ENCODE measurements around the gene LGSN. TPM values are rescaled to one million over a fixed set of nuclear protein-coding genes. Genes with fewer than 3 reads are reported as not detected.

Gene LGSN
- total and polyA plus RNA-seq, 10 of the 15 experiments (the other 5 are each of a cell fraction or from before 2014, with no cell fraction given): not detected

DNA sequence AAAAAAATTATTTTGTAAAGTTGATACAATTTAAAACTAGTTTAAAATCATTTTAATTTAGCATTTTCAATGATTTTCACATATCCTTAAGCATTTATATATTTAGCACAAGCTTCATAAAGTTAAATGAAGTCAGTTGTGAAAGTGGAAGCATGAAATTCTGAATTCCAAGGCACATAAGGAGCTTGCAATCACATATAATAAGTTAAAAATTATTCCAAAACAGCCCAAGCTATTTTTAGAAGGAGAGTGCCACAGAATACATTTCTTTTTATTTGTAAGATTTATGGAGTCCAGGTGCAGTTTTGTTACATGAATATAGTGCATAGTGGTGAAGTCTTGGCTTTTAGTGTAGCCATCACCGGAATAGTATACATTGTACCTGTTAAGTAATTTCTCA, 3.2 kb upstream of the LGSN start:
- POLR2A ChIA-PET: interaction anchor here (0.6 kb wide), 1 partner anchor 950 kb away, joined by 4 read pairs; no protein-coding TSS in a partner anchor

DNA sequence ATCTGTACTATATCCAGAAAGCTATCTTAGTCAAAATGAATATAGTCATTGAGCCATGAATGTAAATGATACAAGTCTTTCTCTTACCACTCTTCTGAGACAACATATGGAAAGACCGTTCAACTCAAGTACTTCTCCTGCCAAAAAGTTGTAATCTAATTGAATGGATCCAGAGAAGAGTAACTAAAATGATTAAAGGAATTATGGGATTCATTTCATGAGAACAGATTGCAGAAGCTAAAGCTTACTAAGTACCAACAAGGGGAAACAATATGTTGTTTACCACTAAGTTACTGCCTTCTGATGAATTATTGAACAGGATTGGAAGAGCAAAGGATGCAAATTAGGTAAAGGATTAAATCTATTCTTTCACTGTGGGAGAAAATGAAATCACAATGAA, 2.0 kb upstream of the LGSN start:
- BruUV-seq (replicated peaks): no TSS peak
- no peak overlapping the region for H3K27ac ChIP-seq (ENCODE audit: control insufficient read depth, insufficient read depth)
- H2AFZ ChIP-seq (ENCODE audit: control insufficient read depth, low read depth, low read length): no peak overlapping the region
- H3K27me3 ChIP-seq (replicated peaks in 1 of 2; ENCODE audit: control insufficient read depth in 2 of 2, insufficient read depth in 2 of 2, low read length in 1 of 2): no peaks in the 10 kb centered on the region
- FAIRE-seq: peak; percentile 31
- no peaks in the 10 kb centered on the region for H3K9me3 ChIP-seq (replicated peaks; ENCODE audit: control insufficient read depth, insufficient read depth, low read length)
- ATAC-seq: no peak
- no peak for DNase-seq (ENCODE audit: low read depth, low spot score)
- in situ Hi-C loops (cut with MboI) (loop anchor here (25.0 kb wide), 1 partner anchor 465 kb away; no protein-coding TSS in a partner anchor), intact Hi-C loops (cut with micrococcal nuclease; ENCODE audit: unreplicated experiment) (no loop called here)
- ChIA-PET RAD21 (ENCODE audit: unreplicated experiment) (interaction anchor here (1.2 kb wide), 1 partner anchor 355 kb away, joined by 3 read pairs; no protein-coding TSS in a partner anchor), POLR2A (no interaction called here), SMC1A (ENCODE audit: uncharacterized antibody, unreplicated experiment) (interaction anchor here (1.0 kb wide), 1 partner anchor 10 kb away, joined by 3 read pairs; no protein-coding TSS in a partner anchor), CTCF (interaction anchor here (1.3 kb wide), 1 partner anchor 31 kb away, joined by 3 read pairs; no protein-coding TSS in a partner anchor)
- no peaks in the 10 kb centered on the region for H4K20me1 ChIP-seq (ENCODE audit: control insufficient read depth, insufficient read depth)
- H3K4me3 ChIP-seq: no peak overlapping the region
- H3K4me2 ChIP-seq (ENCODE audit: control insufficient read depth, insufficient read depth): no peak overlapping the region
- H3K4me1 ChIP-seq (ENCODE audit: control insufficient read depth, insufficient read depth, low read length): no peaks in the 10 kb centered on the region
- H3K36me3 ChIP-seq (ENCODE audit: control insufficient read depth in 2 of 2, insufficient read depth in 2 of 2, low read length in 1 of 2): no peaks in the 10 kb centered on the region
- H3K79me2 ChIP-seq (ENCODE audit: control insufficient read depth, insufficient read depth, low read length): no peaks in the 10 kb centered on the region
- WGBS (ENCODE audit: insufficient coverage, insufficient replicate concordance, low lambda C conversion rate, missing lambda C conversion rate): 0% methylated on average over 1 of the region's 1 CpG
- no peak overlapping the region for H3K9ac ChIP-seq (ENCODE audit: control insufficient read depth, insufficient read depth, low read length)
- TF ChIP-seq IKZF1 (conservative IDR thresholded peaks at IDR 0.05) (no peak), MEF2A (IDR thresholded peaks at IDR 0.05; ENCODE audit: insufficient read depth, low read depth, low read length) (no peak)
- TF ChIP-seq, protein P1, sequence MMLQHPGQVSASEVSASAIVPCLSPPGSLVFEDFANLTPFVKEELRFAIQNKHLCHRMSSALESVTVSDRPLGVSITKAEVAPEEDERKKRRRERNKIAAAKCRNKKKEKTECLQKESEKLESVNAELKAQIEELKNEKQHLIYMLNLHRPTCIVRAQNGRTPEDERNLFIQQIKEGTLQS (IDR thresholded peaks at IDR 0.05; ENCODE audit: borderline replicate concordance, extremely low read depth, low read depth, low read length): no peak

More for the DNA sequence above, 3.2 kb upstream of the LGSN start:
- no TSS peak for BruUV-seq (replicated peaks)
- 95% methylated on average over 1 of the region's 1 CpG for WGBS (ENCODE audit: insufficient coverage, insufficient replicate concordance, low lambda C conversion rate, missing lambda C conversion rate)
- TF ChIP-seq SUPT20H (IDR thresholded peaks at IDR 0.05; ENCODE audit: borderline replicate concordance, control insufficient read depth, low read depth, low read length): no peak
- TF ChIP-seq SP1 (IDR thresholded peaks at IDR 0.05; ENCODE audit: low read depth, low read length): no peak
- no peak for TF ChIP-seq RAD21 (IDR thresholded peaks at IDR 0.05; ENCODE audit: insufficient read depth, low read depth, low read length)
- TF ChIP-seq ETV6 (conservative IDR thresholded peaks at IDR 0.05 in 1 of 2, IDR thresholded peaks at IDR 0.05 in 1 of 2; ENCODE audit: borderline replicate concordance in 1 of 2, low read depth in 1 of 2): no peak
- no peak for TF ChIP-seq NFYB (IDR thresholded peaks at IDR 0.05; ENCODE audit: insufficient read depth, low read depth, low read length)
- no peak for TF ChIP-seq MEF2B (IDR thresholded peaks at IDR 0.05; ENCODE audit: partially characterized antibody, poor library complexity, severe bottlenecking)
- no peak for TF ChIP-seq TCF3 (IDR thresholded peaks at IDR 0.05; ENCODE audit: borderline replicate concordance, insufficient read depth, low read depth, low read length)
- no peak for TF ChIP-seq SMARCA5 (IDR thresholded peaks at IDR 0.05)
- Histone ChIP-seq H3K4me3 (no peak overlapping the region), H3K79me2 (ENCODE audit: control insufficient read depth, insufficient read depth, low read length) (no peaks in the 10 kb centered on the region), H3K4me2 (ENCODE audit: control insufficient read depth, insufficient read depth) (no peak overlapping the region), H3K27me3 (replicated peaks in 1 of 2; ENCODE audit: control insufficient read depth in 2 of 2, insufficient read depth in 2 of 2, low read length in 1 of 2) (no peaks in the 10 kb centered on the region), H3K9ac (ENCODE audit: control insufficient read depth, insufficient read depth, low read length) (no peak overlapping the region), H3K4me1 (ENCODE audit: control insufficient read depth, insufficient read depth, low read length) (no peaks in the 10 kb centered on the region), H3K27ac (ENCODE audit: control insufficient read depth, insufficient read depth) (no peak overlapping the region), H3K36me3 (ENCODE audit: control insufficient read depth in 2 of 2, insufficient read depth in 2 of 2, low read length in 1 of 2) (no peaks in the 10 kb centered on the region), H4K20me1 (ENCODE audit: control insufficient read depth, insufficient read depth) (no peaks in the 10 kb centered on the region), H2AFZ (ENCODE audit: control insufficient read depth, low read depth, low read length) (no peak overlapping the region), H3K9me3 (replicated peaks; ENCODE audit: control insufficient read depth, insufficient read depth, low read length) (no peaks in the 10 kb centered on the region)
- no peak for DNase-seq (ENCODE audit: low read depth, low spot score)
- ChIA-PET CTCF (interaction anchor here (1.6 kb wide), 1 partner anchor 439 kb away, joined by 3 read pairs; no protein-coding TSS in a partner anchor), SMC1A (ENCODE audit: uncharacterized antibody, unreplicated experiment) (interaction anchor here (1.2 kb wide), 1 partner anchor 11 kb away, joined by 4 read pairs; no protein-coding TSS in a partner anchor), RAD21 (ENCODE audit: unreplicated experiment) (no interaction called here)
- no peak for FAIRE-seq
- intact Hi-C loops (cut with micrococcal nuclease; ENCODE audit: unreplicated experiment) (no loop called here), in situ Hi-C loops (cut with MboI) (loop anchor here (25.0 kb wide), 1 partner anchor 464 kb away; no protein-coding TSS in a partner anchor)
- no peak for ATAC-seq
